ENCODE results near the gene JAKMIP3. TPM values are rescaled to one million over a fixed set of nuclear protein-coding genes. Genes with fewer than 3 reads are reported as not detected.

Gene JAKMIP3
- total and polyA plus RNA-seq, 12 donors: 0.18 to 7.0 (median 0.79) TPM

DNA sequence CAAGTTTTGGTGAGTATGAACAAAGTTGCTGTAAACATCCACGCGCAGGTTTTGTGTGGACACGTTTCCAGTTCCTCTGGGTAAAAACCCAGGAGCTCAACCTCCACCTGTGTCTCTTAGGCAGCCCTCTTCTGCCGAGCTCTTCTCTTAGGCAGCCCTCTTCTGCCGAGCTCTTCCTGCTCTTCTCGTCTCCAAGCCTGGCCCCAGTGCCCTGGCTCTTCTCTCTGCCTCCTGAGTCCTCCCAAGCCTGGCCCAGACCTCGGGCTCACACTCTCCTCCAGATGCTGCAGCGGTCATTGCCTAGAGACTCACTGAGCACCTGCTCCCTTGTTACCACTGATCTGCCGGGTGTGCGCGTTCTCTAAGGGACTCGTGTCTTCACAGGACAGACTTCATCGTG, 45.3 kb upstream of the JAKMIP3 start:
- Histone ChIP-seq H3K27ac (no peak overlapping the region), H3K9me3 (replicated peaks in 1 of 3) (no peaks in the 10 kb centered on the region), H3K4me1 (replicated peaks in 1 of 2) (peaks cover 4 to 7% of the 10 kb centered on the region in 2 donors), H3K36me3 (replicated peaks in 1 of 2) (no peaks in the 10 kb centered on the region), H3K4me3 (no peak overlapping the region), H3K27me3 (no peaks in the 10 kb centered on the region)
- TF ChIP-seq POLR2A (IDR thresholded peaks at IDR 0.05): no peak
- TF ChIP-seq, protein P1, sequence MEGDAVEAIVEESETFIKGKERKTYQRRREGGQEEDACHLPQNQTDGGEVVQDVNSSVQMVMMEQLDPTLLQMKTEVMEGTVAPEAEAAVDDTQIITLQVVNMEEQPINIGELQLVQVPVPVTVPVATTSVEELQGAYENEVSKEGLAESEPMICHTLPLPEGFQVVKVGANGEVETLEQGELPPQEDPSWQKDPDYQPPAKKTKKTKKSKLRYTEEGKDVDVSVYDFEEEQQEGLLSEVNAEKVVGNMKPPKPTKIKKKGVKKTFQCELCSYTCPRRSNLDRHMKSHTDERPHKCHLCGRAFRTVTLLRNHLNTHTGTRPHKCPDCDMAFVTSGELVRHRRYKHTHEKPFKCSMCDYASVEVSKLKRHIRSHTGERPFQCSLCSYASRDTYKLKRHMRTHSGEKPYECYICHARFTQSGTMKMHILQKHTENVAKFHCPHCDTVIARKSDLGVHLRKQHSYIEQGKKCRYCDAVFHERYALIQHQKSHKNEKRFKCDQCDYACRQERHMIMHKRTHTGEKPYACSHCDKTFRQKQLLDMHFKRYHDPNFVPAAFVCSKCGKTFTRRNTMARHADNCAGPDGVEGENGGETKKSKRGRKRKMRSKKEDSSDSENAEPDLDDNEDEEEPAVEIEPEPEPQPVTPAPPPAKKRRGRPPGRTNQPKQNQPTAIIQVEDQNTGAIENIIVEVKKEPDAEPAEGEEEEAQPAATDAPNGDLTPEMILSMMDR (IDR thresholded peaks at IDR 0.05): no peak
- WGBS, 4 donors: 85 to 89% (median 87%) methylated on average over 10 to 13 of the region's 13 CpGs
- no peak for DNase-seq
- intact Hi-C loops (cut with DNase I): loop anchor here in 1 of 2 donors (5.0 to 10.0 kb wide), 2 partner anchors 124 to 133 kb away; no protein-coding TSS in a partner anchor

DNA sequence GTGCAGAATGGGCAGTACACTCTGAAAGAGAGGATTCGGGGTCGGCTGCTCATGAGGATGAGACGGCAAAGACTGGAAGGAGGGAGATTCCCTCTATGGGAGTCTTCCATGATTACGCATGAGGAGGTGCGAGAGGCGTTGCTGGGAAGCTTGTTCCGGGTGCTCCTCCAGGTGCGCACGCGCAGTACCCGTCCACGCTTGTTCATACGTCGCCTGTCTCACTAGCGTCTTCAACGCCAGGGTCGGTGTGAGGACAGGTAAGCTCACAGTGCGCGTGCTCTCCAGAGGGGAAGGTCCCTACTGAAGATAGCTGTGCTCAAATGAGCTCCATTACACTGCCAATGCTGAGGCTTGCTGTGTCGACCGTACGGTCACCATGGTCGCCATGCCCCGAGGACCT, 44.7 kb upstream of the JAKMIP3 start:
- TF ChIP-seq POLR2A (IDR thresholded peaks at IDR 0.05): no peak
- TF ChIP-seq, protein P1 (IDR thresholded peaks at IDR 0.05): no peak
- Histone ChIP-seq H3K4me3 (no peak overlapping the region), H3K36me3 (replicated peaks in 1 of 2) (no peaks in the 10 kb centered on the region), H3K9me3 (replicated peaks in 1 of 3) (no peaks in the 10 kb centered on the region), H3K27ac (no peak overlapping the region), H3K4me1 (replicated peaks in 1 of 2) (peaks cover 4 to 7% of the 10 kb centered on the region in 2 donors), H3K27me3 (no peaks in the 10 kb centered on the region)
- 91 to 95% (median 94%) methylated on average over 23 to 24 of the region's 24 CpGs for WGBS, 4 donors
- no peak for DNase-seq
- intact Hi-C loops (cut with DNase I): loop anchor here in 1 of 2 donors (5.0 to 10.0 kb wide), 2 partner anchors 124 to 134 kb away; no protein-coding TSS in a partner anchor

GRCh38 chr10:132021504-132022143, 44.1 kb upstream of the JAKMIP3 start:
- no peak for DNase-seq
- TF ChIP-seq POLR2A (IDR thresholded peaks at IDR 0.05): no peak
- TF ChIP-seq, protein P1 (IDR thresholded peaks at IDR 0.05): no peak
- H3K9me3 ChIP-seq (replicated peaks in 1 of 3): no peaks in the 10 kb centered on the region
- no peak overlapping the region for H3K27ac ChIP-seq
- intact Hi-C loops (cut with DNase I): loop anchor here (2.0 to 10.0 kb wide), 3 partner anchors 123 to 135 kb away; no protein-coding TSS in a partner anchor
- 85 to 92% (median 88%) methylated on average over 7 to 16 of the region's 16 CpGs for WGBS, 4 donors
- H3K4me1 ChIP-seq (replicated peaks in 1 of 2): peaks cover 4 to 7% of the 10 kb centered on the region in 2 donors
- H3K4me3 ChIP-seq: no peak overlapping the region
- H3K36me3 ChIP-seq (replicated peaks in 1 of 2): no peaks in the 10 kb centered on the region
- H3K27me3 ChIP-seq: no peaks in the 10 kb centered on the region

- Histone ChIP-seq H3K27me3 (no peaks in the 10 kb centered on the region), H3K4me3 (no peak overlapping the region), H3K4me1 (replicated peaks in 1 of 2) (peaks cover 4 to 7% of the 10 kb centered on the region in 2 donors), H3K36me3 (replicated peaks in 1 of 2) (no peaks in the 10 kb centered on the region), H3K9me3 (replicated peaks in 1 of 3) (no peaks in the 10 kb centered on the region), H3K27ac (no peak overlapping the region)
- intact Hi-C loops (cut with DNase I): loop anchor here (2.0 to 10.0 kb wide), 3 partner anchors 123 to 135 kb away; no protein-coding TSS in a partner anchor
- no peak for DNase-seq
- 83 to 90% (median 89%) methylated on average over 9 to 18 of the region's 18 CpGs for WGBS, 4 donors
- TF ChIP-seq POLR2A (IDR thresholded peaks at IDR 0.05): no peak
- TF ChIP-seq, protein P1 (IDR thresholded peaks at IDR 0.05): no peak
Observed at GRCh38 chr10:132022241-132022640, 43.5 kb upstream of the JAKMIP3 start.

All from adrenal gland (tissue), 12 donors.